Measurements from ENCODE around the gene LHFPL3. TPM values are rescaled to one million over a fixed set of nuclear protein-coding genes. Genes with fewer than 3 reads are reported as not detected.

LHFPL3 gene
- total RNA-seq, 1 donor from 2014 or later, result 0.30 TPM

DNA sequence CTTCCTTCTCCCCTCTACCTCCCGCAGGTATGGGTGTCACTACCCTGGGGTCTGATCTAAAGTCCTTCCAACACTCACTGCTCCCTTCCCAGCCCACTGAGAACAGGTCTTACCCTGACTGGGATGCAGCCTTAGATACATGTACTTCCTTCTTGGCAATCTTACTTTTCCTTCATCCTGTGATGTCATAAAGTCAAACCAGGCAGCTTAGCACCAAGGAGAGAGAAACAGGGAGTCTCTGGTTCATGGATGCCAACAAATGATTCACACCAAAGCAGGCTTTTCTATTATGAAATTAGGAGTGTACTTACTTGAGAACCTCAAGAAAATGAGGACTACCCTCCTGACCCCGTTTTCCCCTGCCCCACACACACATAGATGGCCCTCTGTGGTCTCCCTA lies 574.6 kb downstream of the LHFPL3 start:
- Histone ChIP-seq H3K27ac (no peak overlapping the region), H3K27me3 (peaks cover 23% of the 10 kb centered on the region), H3F3A (ENCODE audit: low read depth) (no peaks in the 10 kb centered on the region), H2AFZ (replicated peaks) (no peak overlapping the region), H3K9ac (no peak overlapping the region), H3K4me3 (no peak overlapping the region), H3K4me1 (peaks cover 13% of the 10 kb centered on the region), H3K36me3 (no peaks in the 10 kb centered on the region), H3K79me2 (ENCODE audit: low read depth) (no peaks in the 10 kb centered on the region), H3K9me3 (ENCODE audit: low read depth) (no peaks in the 10 kb centered on the region), H3K4me2 (no peak overlapping the region), H4K20me1 (ENCODE audit: low read depth) (no peaks in the 10 kb centered on the region)
- Mint-ChIP-seq H3K9me3 (peaks cover 2% of the 10 kb centered on the region), H3K36me3 (peaks cover 2% of the 10 kb centered on the region), H3K27ac (no peak overlapping the region), H3K4me1 (peaks cover 25% of the 10 kb centered on the region), H3K27me3 (ENCODE audit: insufficient read depth, low read depth) (no peaks in the 10 kb centered on the region), H3K4me3 (no peak overlapping the region)
- no peak for DNase-seq (ENCODE audit: low spot score)
- TF ChIP-seq, protein P1, sequence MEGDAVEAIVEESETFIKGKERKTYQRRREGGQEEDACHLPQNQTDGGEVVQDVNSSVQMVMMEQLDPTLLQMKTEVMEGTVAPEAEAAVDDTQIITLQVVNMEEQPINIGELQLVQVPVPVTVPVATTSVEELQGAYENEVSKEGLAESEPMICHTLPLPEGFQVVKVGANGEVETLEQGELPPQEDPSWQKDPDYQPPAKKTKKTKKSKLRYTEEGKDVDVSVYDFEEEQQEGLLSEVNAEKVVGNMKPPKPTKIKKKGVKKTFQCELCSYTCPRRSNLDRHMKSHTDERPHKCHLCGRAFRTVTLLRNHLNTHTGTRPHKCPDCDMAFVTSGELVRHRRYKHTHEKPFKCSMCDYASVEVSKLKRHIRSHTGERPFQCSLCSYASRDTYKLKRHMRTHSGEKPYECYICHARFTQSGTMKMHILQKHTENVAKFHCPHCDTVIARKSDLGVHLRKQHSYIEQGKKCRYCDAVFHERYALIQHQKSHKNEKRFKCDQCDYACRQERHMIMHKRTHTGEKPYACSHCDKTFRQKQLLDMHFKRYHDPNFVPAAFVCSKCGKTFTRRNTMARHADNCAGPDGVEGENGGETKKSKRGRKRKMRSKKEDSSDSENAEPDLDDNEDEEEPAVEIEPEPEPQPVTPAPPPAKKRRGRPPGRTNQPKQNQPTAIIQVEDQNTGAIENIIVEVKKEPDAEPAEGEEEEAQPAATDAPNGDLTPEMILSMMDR (IDR thresholded peaks at IDR 0.05), result no peak
- no peak for TF ChIP-seq EZH2phosphoT487 (IDR thresholded peaks at IDR 0.05)
- no peak for TF ChIP-seq EZH2 (IDR thresholded peaks at IDR 0.05)

DNA sequence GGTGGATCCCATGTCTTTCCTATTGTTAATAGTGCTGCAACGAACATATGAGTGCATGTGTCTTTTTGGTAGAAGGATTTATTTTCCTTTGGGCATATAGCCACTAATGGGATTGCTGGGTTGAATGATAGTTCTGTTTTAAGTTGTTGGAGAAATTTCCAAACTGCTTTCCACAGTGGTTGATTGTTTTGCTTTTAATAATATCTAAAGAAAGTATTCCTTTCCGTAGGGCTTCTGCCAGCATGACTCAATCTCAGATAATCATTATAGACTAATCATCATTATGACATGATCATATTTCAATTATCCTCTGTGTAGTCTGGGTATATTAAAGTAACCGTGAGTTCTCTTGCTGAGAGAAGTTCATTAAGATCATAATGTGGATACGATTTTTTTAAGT lies 575.4 kb downstream of the LHFPL3 start:
- DNase-seq (ENCODE audit: low spot score), result no peak
- H3K4me1 Mint-ChIP-seq, result peaks cover 25% of the 10 kb centered on the region
- no peak for TF ChIP-seq EZH2phosphoT487 (IDR thresholded peaks at IDR 0.05)
- TF ChIP-seq, protein P1 (IDR thresholded peaks at IDR 0.05), result no peak
- TF ChIP-seq EZH2 (IDR thresholded peaks at IDR 0.05), result no peak
- peaks cover 2% of the 10 kb centered on the region for H3K36me3 Mint-ChIP-seq
- Histone ChIP-seq H3K9me3 (ENCODE audit: low read depth) (no peaks in the 10 kb centered on the region), H2AFZ (replicated peaks) (no peak overlapping the region), H3K4me2 (no peak overlapping the region), H3F3A (ENCODE audit: low read depth) (no peaks in the 10 kb centered on the region), H4K20me1 (ENCODE audit: low read depth) (no peaks in the 10 kb centered on the region), H3K79me2 (ENCODE audit: low read depth) (no peaks in the 10 kb centered on the region), H3K36me3 (no peaks in the 10 kb centered on the region), H3K27ac (no peak overlapping the region), H3K4me3 (no peak overlapping the region), H3K9ac (no peak overlapping the region), H3K4me1 (peaks cover 13% of the 10 kb centered on the region), H3K27me3 (peaks cover 23% of the 10 kb centered on the region)
- no peak overlapping the region for H3K4me3 Mint-ChIP-seq
- no peak overlapping the region for H3K27ac Mint-ChIP-seq
- no peaks in the 10 kb centered on the region for H3K27me3 Mint-ChIP-seq (ENCODE audit: insufficient read depth, low read depth)
- peaks cover 2% of the 10 kb centered on the region for H3K9me3 Mint-ChIP-seq

DNA sequence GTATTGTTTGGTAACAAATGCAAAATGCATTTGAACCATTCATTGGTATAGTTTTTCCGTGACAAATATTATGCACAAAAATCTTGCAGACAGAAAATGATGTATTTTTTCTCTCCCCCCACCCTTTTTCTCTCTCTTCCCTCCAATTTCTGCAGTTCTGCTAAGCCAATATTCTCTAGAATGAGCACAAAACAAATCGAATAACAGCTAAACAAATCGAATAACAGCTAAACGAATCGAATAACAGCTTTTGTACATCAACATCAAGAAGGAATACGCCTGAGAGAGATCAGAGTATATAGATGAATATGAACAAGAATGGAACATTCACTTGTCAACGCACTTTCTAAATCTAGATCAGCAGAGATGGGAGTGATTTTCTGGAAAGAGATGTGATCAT lies 577.6 kb downstream of the LHFPL3 start:
- H3K4me1 Mint-ChIP-seq, result peaks cover 8% of the 10 kb centered on the region
- H3K9me3 Mint-ChIP-seq, result peaks cover 2% of the 10 kb centered on the region
- no peak overlapping the region for H3K4me3 ChIP-seq
- H3K36me3 Mint-ChIP-seq, result peaks cover 2% of the 10 kb centered on the region
- H3K27ac Mint-ChIP-seq, result no peak overlapping the region
- DNase-seq (ENCODE audit: low spot score), result no peak
- no peaks in the 10 kb centered on the region for H4K20me1 ChIP-seq (ENCODE audit: low read depth)
- H3K36me3 ChIP-seq, result no peaks in the 10 kb centered on the region
- no peak overlapping the region for H3K4me2 ChIP-seq
- H3K9ac ChIP-seq, result no peak overlapping the region
- no peak overlapping the region for H3K4me3 Mint-ChIP-seq
- no peak overlapping the region for H3K27ac ChIP-seq
- no peaks in the 10 kb centered on the region for H3K9me3 ChIP-seq (ENCODE audit: low read depth)
- H3K27me3 Mint-ChIP-seq (ENCODE audit: insufficient read depth, low read depth), result no peaks in the 10 kb centered on the region
- H3K79me2 ChIP-seq (ENCODE audit: low read depth), result no peaks in the 10 kb centered on the region
- peaks cover 2% of the 10 kb centered on the region for H3K4me1 ChIP-seq
- peaks cover 23% of the 10 kb centered on the region for H3K27me3 ChIP-seq
- no peak overlapping the region for H2AFZ ChIP-seq (replicated peaks)
- no peaks in the 10 kb centered on the region for H3F3A ChIP-seq (ENCODE audit: low read depth)
- no peak for TF ChIP-seq EZH2phosphoT487 (IDR thresholded peaks at IDR 0.05)
- TF ChIP-seq, protein P1 (IDR thresholded peaks at IDR 0.05), result no peak
